Mucosa of stomach (tissue), 1 donor: Measurements from ENCODE around the gene DAB2IP.

Source experiments
- H3K27me3 ChIP-seq: one replicate; pipeline ENCODE4 v1.7.0; 2013; ENCODE audit warnings: mild to moderate bottlenecking, low read length; ENCODE audit not compliant: control insufficient read depth, insufficient read depth
- H3K36me3 ChIP-seq: one replicate; pipeline ENCODE4 v1.7.0; 2013; ENCODE audit warnings: low read length; ENCODE audit not compliant: control insufficient read depth, insufficient read depth
- H3K4me1 ChIP-seq: one replicate; pipeline ENCODE4 v1.7.0; 2013; ENCODE audit warnings: mild to moderate bottlenecking, low read length; ENCODE audit not compliant: control insufficient read depth, insufficient read depth
- H3K4me3 ChIP-seq: one replicate; pipeline ENCODE4 v1.7.0; 2013; ENCODE audit warnings: low read length
- H3K9ac ChIP-seq: one replicate; pipeline ENCODE4 v1.7.0; 2013; ENCODE audit warnings: mild to moderate bottlenecking, low read length, moderate library complexity
- H3K9me3 ChIP-seq: one replicate; pipeline ENCODE4 v1.7.0; 2013; ENCODE audit warnings: mild to moderate bottlenecking, low read length, moderate library complexity; ENCODE audit not compliant: control insufficient read depth
- donor health status: Pancreatic carcinoma.

The DAB2IP gene

GRCh38 chr9:121751686-121752445, 100.4 kb downstream of the DAB2IP start:
- Histone ChIP-seq H3K36me3 (no peaks in the 10 kb centered on the region), H3K9ac (no peak overlapping the region), H3K4me3 (no peak overlapping the region), H3K4me1 (peaks cover 54% of the 10 kb centered on the region), H3K27me3 (no peaks in the 10 kb centered on the region), H3K9me3 (no peaks in the 10 kb centered on the region)

GRCh38 chr9:121752929-121753328, 101.5 kb downstream of the DAB2IP start:
- no peaks in the 10 kb centered on the region for H3K27me3 ChIP-seq
- peaks cover 5% of the 10 kb centered on the region for H3K36me3 ChIP-seq
- H3K4me3 ChIP-seq: no peak overlapping the region
- H3K9me3 ChIP-seq: no peaks in the 10 kb centered on the region
- no peak overlapping the region for H3K9ac ChIP-seq
- peaks cover 52% of the 10 kb centered on the region for H3K4me1 ChIP-seq

DNA sequence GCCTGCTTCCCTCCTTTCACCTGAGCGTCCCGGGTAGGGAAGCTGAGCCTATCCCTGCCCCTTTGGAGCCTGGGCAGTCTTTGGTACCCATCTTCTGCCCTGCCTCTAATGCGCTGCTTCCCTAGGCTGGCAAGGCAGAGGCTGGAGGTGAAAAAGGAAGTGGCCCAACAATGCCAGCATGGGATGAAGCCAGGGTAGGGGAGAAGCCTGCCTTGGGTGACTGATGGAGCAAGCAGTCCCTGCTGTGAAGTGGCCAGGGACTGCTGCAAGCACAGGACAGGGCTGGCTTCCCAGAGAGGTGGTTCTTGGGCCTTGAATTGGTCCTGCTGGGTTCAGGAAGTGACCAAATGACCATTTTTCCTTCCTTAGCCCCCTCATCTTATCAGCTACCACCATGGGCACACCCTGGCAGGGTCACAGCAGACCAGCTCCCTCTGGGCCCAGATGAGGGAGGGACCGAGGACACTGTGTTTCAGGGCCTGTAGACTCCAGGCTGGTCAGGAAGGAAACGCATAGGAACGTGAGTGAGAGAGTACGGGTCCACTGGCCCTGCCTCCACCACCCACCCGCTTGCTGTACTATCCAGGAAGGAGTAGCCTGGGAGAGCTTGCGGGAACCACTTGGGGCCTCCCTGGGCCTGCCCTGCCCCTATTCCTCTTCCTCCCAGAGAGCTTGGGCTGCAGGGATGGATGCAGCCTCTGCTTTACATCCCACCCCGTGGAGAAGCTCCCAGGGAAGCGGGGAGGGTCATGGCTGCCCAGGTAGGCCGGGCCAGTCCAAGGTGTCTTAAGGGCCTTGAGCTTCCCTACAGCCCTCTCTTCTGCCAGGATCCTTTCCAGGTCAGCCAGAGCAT, 102.6 kb downstream of the DAB2IP start:
- Histone ChIP-seq H3K4me3 (no peak overlapping the region), H3K9ac (no peak overlapping the region), H3K27me3 (no peaks in the 10 kb centered on the region), H3K9me3 (no peaks in the 10 kb centered on the region), H3K4me1 (peaks cover 41% of the 10 kb centered on the region), H3K36me3 (peaks cover 5% of the 10 kb centered on the region)

- H3K9ac ChIP-seq: no peak overlapping the region
- no peaks in the 10 kb centered on the region for H3K9me3 ChIP-seq
- peaks cover 33% of the 10 kb centered on the region for H3K4me1 ChIP-seq
- no peaks in the 10 kb centered on the region for H3K27me3 ChIP-seq
- H3K4me3 ChIP-seq: no peak overlapping the region
- peaks cover 5% of the 10 kb centered on the region for H3K36me3 ChIP-seq
Measured at GRCh38 chr9:121754655-121755436, 103.4 kb downstream of the DAB2IP start.

- H3K36me3 ChIP-seq: peaks cover 5% of the 10 kb centered on the region
- peaks cover 25% of the 10 kb centered on the region for H3K4me1 ChIP-seq
- H3K9me3 ChIP-seq: no peaks in the 10 kb centered on the region
- no peaks in the 10 kb centered on the region for H3K27me3 ChIP-seq
- no peak overlapping the region for H3K9ac ChIP-seq
- no peak overlapping the region for H3K4me3 ChIP-seq
Measured at GRCh38 chr9:121755581-121755980, 104.1 kb downstream of the DAB2IP start.

DNA sequence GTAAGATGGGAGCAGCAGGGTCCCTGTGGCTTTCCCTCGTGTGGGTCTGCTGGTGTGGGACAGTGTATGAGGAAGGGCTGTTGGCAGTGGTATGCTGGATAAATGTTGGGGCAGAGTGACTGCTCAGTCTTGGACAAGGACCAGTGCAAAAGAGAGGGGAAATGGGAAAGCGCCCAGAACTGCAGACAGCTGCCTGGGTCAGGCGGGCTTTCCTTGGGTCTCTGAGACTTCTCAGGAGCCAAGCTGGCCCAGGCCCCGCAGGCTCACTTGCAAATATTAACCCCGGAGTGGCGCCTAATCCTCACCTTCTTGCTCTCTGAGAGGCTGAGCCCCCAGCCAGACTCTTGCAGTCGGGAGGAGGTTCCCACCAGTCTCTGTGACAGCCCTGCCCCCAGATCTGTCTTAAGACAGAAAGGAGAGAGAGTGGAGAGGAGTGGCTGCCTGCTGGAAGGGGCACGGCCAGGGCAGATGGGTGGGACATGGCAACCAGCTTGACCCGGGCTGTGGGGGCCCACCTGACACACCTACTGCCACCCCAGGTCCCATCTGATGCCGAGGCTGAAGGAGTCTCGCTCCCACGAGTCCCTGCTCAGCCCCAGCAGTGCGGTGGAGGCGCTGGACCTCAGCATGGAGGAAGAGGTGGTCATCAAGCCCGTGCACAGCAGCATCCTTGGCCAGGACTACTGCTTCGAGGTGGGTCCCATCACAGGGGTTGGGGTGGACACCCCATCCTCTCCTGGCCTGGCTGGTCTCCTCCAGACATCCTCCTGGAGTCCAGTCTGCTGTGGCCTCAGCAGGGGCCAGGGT, 105.2 kb downstream of the DAB2IP start:
- Histone ChIP-seq H3K27me3 (no peaks in the 10 kb centered on the region), H3K4me1 (peaks cover 16% of the 10 kb centered on the region), H3K9me3 (no peaks in the 10 kb centered on the region), H3K9ac (no peak overlapping the region), H3K36me3 (peaks cover 5% of the 10 kb centered on the region), H3K4me3 (no peak overlapping the region)

GRCh38 chr9:121757281-121757585, 105.8 kb downstream of the DAB2IP start:
- Histone ChIP-seq H3K9ac (no peak overlapping the region), H3K36me3 (peaks cover 5% of the 10 kb centered on the region), H3K27me3 (no peaks in the 10 kb centered on the region), H3K4me3 (no peak overlapping the region), H3K9me3 (no peaks in the 10 kb centered on the region), H3K4me1 (peaks cover 13% of the 10 kb centered on the region)

GRCh38 chr9:121758693-121759092, 107.3 kb downstream of the DAB2IP start:
- H3K36me3 ChIP-seq: peaks cover 5% of the 10 kb centered on the region
- H3K4me1 ChIP-seq: peaks cover 10% of the 10 kb centered on the region
- no peaks in the 10 kb centered on the region for H3K9me3 ChIP-seq
- H3K4me3 ChIP-seq: no peak overlapping the region
- no peak overlapping the region for H3K9ac ChIP-seq
- H3K27me3 ChIP-seq: no peaks in the 10 kb centered on the region

GRCh38 chr9:121759996-121760395, 108.6 kb downstream of the DAB2IP start:
- Histone ChIP-seq H3K36me3 (peaks cover 5% of the 10 kb centered on the region), H3K4me3 (no peak overlapping the region), H3K4me1 (no peaks in the 10 kb centered on the region), H3K9me3 (no peaks in the 10 kb centered on the region), H3K9ac (no peak overlapping the region), H3K27me3 (no peaks in the 10 kb centered on the region)

GRCh38 chr9:121760571-121760970, 109.1 kb downstream of the DAB2IP start:
- Histone ChIP-seq H3K4me3 (no peak overlapping the region), H3K9me3 (no peaks in the 10 kb centered on the region), H3K9ac (no peak overlapping the region), H3K4me1 (no peaks in the 10 kb centered on the region), H3K36me3 (peaks cover 5% of the 10 kb centered on the region), H3K27me3 (no peaks in the 10 kb centered on the region)

DNA sequence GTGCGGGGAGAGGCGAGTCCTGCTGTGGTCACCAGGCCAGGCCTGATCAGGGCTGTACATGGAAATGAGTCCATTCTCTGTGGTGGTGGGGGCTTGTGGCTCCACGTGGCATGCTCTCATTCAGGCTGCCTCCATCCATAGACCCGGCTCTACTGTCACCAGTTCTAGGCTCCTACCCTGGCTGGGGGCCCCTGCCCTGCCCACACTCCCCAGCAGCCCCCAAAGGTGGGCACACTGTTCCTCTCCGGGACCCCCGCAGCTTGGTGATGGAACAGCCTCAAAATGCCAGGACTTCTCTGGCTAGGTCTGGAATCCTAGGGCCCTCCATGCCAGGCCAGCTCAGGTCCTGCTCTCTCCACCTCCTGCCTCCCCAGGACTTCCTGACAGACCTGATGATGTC, 111.7 kb downstream of the DAB2IP start:
- no peak overlapping the region for H3K4me3 ChIP-seq
- no peaks in the 10 kb centered on the region for H3K27me3 ChIP-seq
- no peaks in the 10 kb centered on the region for H3K9me3 ChIP-seq
- no peak overlapping the region for H3K9ac ChIP-seq
- H3K4me1 ChIP-seq: no peaks in the 10 kb centered on the region
- H3K36me3 ChIP-seq: no peaks in the 10 kb centered on the region
